Measurements from ENCODE around the gene GPRC5C. TPM values are rescaled to one million over a fixed set of nuclear protein-coding genes. Genes with fewer than 3 reads are reported as not detected.

The GPRC5C gene
- total and polyA plus RNA-seq, 2 of the 8 experiments (the other 6 are each of a cell fraction or from before 2014, with no cell fraction given), result 18.3 to 55.8 TPM

DNA sequence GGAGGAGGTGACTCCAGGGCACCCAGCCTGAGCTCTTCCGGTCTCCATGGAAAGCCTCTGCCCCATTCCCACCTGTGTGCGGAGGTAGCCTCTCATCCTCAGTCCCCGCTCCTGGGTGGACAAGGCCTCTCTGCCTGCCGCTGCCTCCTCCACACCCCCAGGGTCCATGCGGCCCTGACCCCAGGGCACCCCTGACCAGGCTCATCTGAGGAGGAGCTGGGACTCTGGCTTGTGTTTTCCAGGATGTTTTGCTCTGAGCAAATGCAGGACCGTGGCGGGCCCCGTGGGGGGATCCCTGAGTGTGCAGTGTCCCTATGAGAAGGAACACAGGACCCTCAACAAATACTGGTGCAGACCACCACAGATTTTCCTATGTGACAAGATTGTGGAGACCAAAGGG lies 41.4 kb downstream of the GPRC5C start:
- H3K27me3 ChIP-seq (replicated peaks in 1 of 4; ENCODE audit: control insufficient read depth in 3 of 4, extremely low read depth in 1 of 4, insufficient read depth in 3 of 4, low read length in 3 of 4), result peaks cover 0 to 1% (median 0%) of the 10 kb centered on the region in 4 experiments; a peak in 2 of 7 replicates
- H3K56ac ChIP-seq (replicated peaks; ENCODE audit: insufficient read length, low read depth, low read length), result no peak overlapping the region
- peaks cover 7 to 13% of the 10 kb centered on the region in 2 experiments; a peak in 2 of 4 replicates for H3K9me3 ChIP-seq (ENCODE audit: insufficient read depth in 2 of 2, low read depth in 1 of 2, low read length in 1 of 2)
- H4K8ac ChIP-seq (ENCODE audit: extremely low read depth, insufficient read depth, low read length), result 0 out of 2 replicates have a peak overlapping the region, but pooled peaks have one; percentile 42
- no peak overlapping the region for H2BK120ac ChIP-seq (replicated peaks; ENCODE audit: low read depth, low read length)
- DNase-seq (ENCODE audit: low read depth in 1 of 2, low spot score in 2 of 2) (no peak), FAIRE-seq (no peak)
- no peak overlapping the region for H2BK12ac ChIP-seq (ENCODE audit: low read depth, low read length)
- H3K23me2 ChIP-seq (ENCODE audit: low read depth, low read length), result no peaks in the 10 kb centered on the region
- no peaks in the 10 kb centered on the region for H4K20me1 ChIP-seq (replicated peaks in 1 of 2; ENCODE audit: control insufficient read depth in 1 of 2, insufficient read depth in 2 of 2, low read length in 2 of 2)
- H2AFZ ChIP-seq (ENCODE audit: low read length), result no peak overlapping the region
- CTCF ChIA-PET (ENCODE audit: partially characterized antibody), result interaction anchor here (0.6 to 4.1 kb wide), 4 partner anchors 11 to 100 kb away, joined by 3 to 25 read pairs (median 7); no protein-coding TSS in a partner anchor
- no peak overlapping the region for H2AK5ac ChIP-seq (ENCODE audit: low read depth, low read length)
- no peak overlapping the region for H2BK20ac ChIP-seq (ENCODE audit: low read length)
- no peak overlapping the region for H3K18ac ChIP-seq (ENCODE audit: extremely low read depth, low read length)
- no peaks in the 10 kb centered on the region for H3K79me1 ChIP-seq (ENCODE audit: low read depth, low read length)
- no peaks in the 10 kb centered on the region for H3K36me3 ChIP-seq (ENCODE audit: control insufficient read depth in 2 of 4, insufficient read depth in 4 of 4, low read length in 3 of 4)
- TF ChIP-seq EZH2 (IDR thresholded peaks at IDR 0.05; ENCODE audit: low read depth, low read length, severe bottlenecking), result no peak
- TF ChIP-seq JUND (IDR thresholded peaks at IDR 0.05; ENCODE audit: low read length), result no peak
- no peak for TF ChIP-seq BCL11A (IDR thresholded peaks at IDR 0.05; ENCODE audit: low read depth in 2 of 2, low read length in 2 of 2)
- no peak for TF ChIP-seq CEBPB (IDR thresholded peaks at IDR 0.05; ENCODE audit: low read depth, low read length)
- TF ChIP-seq TAF1 (IDR thresholded peaks at IDR 0.05; ENCODE audit: low read depth, low read length), result no peak
- TF ChIP-seq TCF12 (IDR thresholded peaks at IDR 0.05; ENCODE audit: low read depth, low read length), result no peak
- no peak for TF ChIP-seq EGR1 (IDR thresholded peaks at IDR 0.05; ENCODE audit: borderline replicate concordance, low read depth, low read length)
- no peak for TF ChIP-seq ZNF274 (IDR thresholded peaks at IDR 0.05; ENCODE audit: borderline replicate concordance, extremely low read depth, low read length)
- no peak for TF ChIP-seq RBBP5 (IDR thresholded peaks at IDR 0.05; ENCODE audit: borderline replicate concordance, low read depth, low read length)
- TF ChIP-seq, protein P1, sequence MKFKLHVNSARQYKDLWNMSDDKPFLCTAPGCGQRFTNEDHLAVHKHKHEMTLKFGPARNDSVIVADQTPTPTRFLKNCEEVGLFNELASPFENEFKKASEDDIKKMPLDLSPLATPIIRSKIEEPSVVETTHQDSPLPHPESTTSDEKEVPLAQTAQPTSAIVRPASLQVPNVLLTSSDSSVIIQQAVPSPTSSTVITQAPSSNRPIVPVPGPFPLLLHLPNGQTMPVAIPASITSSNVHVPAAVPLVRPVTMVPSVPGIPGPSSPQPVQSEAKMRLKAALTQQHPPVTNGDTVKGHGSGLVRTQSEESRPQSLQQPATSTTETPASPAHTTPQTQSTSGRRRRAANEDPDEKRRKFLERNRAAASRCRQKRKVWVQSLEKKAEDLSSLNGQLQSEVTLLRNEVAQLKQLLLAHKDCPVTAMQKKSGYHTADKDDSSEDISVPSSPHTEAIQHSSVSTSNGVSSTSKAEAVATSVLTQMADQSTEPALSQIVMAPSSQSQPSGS (IDR thresholded peaks at IDR 0.05; ENCODE audit: low read length), result no peak
- TF ChIP-seq SRF (IDR thresholded peaks at IDR 0.05; ENCODE audit: low read depth, low read length), result no peak
- no peak for TF ChIP-seq FOSL1 (IDR thresholded peaks at IDR 0.05; ENCODE audit: insufficient read depth, low read depth, low read length)
- H3K4me2 ChIP-seq (ENCODE audit: insufficient read depth in 1 of 2, low read depth in 2 of 2, low read length in 2 of 2), result no peak overlapping the region
- H4K91ac ChIP-seq (replicated peaks; ENCODE audit: insufficient read length, low read length), result no peak overlapping the region
- H4K5ac ChIP-seq (ENCODE audit: insufficient read length, low read depth, low read length), result no peak overlapping the region
- no peak overlapping the region for H2BK15ac ChIP-seq (ENCODE audit: low read length)
- no peak overlapping the region for H2BK5ac ChIP-seq (ENCODE audit: low read depth, low read length)
- no peak overlapping the region for H3K4me3 ChIP-seq (ENCODE audit: extremely low read depth in 1 of 4, insufficient read depth in 2 of 4, low read depth in 3 of 4, low read length in 4 of 4)
- H3K23ac ChIP-seq (ENCODE audit: insufficient read length), result no peak overlapping the region
- POLR2A ChIA-PET (ENCODE audit: partially characterized antibody), result interaction anchor here (0.7 to 1.1 kb wide), 2 partner anchors 10 to 14 kb away, joined by 3 read pairs; no protein-coding TSS in a partner anchor
- no peak overlapping the region for H3K4ac ChIP-seq (replicated peaks; ENCODE audit: insufficient read length, low read depth, low read length)
- no peak overlapping the region for H3K27ac ChIP-seq (ENCODE audit: low read depth, low read length)
- H3K79me2 ChIP-seq (ENCODE audit: control insufficient read depth in 1 of 2, insufficient read depth in 2 of 2, low read length in 2 of 2), result no peaks in the 10 kb centered on the region
- H3K9ac ChIP-seq (replicated peaks in 1 of 4; ENCODE audit: extremely low read depth in 1 of 4, low read depth in 3 of 4, low read length in 3 of 4), result no peak overlapping the region
- H3K4me1 ChIP-seq (replicated peaks in 1 of 4; ENCODE audit: control insufficient read depth in 3 of 4, insufficient read depth in 4 of 4, low read length in 3 of 4), result no peaks in the 10 kb centered on the region
- WGBS, 2 experiments (ENCODE audit: extremely low coverage in 1 of 2, insufficient coverage in 1 of 2, insufficient read length in 1 of 2, insufficient replicate concordance in 2 of 2, low coverage in 1 of 2, low lambda C conversion rate in 2 of 2, missing lambda C conversion rate in 1 of 2), result 84% methylated on average over 7 of the region's 8 CpGs; no CpG with 5 or more reads in 1 of the 2 experiments
- H3K14ac ChIP-seq (ENCODE audit: insufficient read length), result no peak overlapping the region
